ENCODE measurements around the gene AHCY. TPM values are rescaled to one million over a fixed set of nuclear protein-coding genes. Genes with fewer than 3 reads are reported as not detected.
"Not testable (repeated sequence)": the region's sequence is repeated elsewhere in the genome, so short reads cannot be mapped to it uniquely, and the experiment has no call there.

AHCY gene
- total and polyA plus RNA-seq, 7 experiments from 2014 or later = 19.1 to 62.9 (median 24.6) TPM

DNA sequence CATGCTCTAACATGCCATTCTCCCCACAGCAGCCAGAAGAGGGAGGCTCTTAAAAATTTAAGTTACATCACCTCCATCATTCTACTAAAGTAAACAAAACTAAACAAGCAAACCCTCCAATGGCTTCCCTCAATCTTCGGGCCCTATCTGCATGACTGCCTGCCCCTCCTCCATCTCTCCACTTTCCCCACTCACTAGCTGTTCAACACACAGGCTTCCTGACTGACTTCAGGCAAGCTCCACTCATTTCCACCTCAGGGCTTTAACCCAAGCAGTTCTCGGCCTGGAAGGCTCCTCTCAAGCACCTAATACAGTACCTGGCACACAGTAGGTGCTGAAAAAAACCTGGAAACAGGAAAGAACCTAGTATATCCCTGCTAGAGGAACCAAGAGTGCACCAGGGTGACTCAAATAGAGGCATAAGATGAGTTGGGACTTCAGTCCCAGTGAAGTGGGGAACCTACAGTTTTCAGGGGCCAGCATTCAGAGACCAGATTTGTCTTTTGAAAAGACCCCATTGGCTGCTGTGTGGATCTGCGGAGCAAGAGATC, 2.8 kb downstream of the AHCY start:
- ATAC-seq (no peak), DNase-seq (no peak)
- Mint-ChIP-seq H3K36me3 (peaks cover 4 to 10% (median 7%) of the 10 kb centered on the region in 5 donors), H3K27ac (no peak overlapping the region), H3K9me3 (no peaks in the 10 kb centered on the region), H3K4me1 (peaks cover 7 to 32% (median 14%) of the 10 kb centered on the region in 7 donors), H3K4me3 (no peak overlapping the region), H3K27me3 (no peaks in the 10 kb centered on the region)
- ChIA-PET CTCF (interaction anchor here (1.3 to 4.2 kb wide), 2 partner anchors 13 to 222 kb away, joined by 3 to 22 read pairs; no protein-coding TSS in a partner anchor), POLR2A (no interaction called here)
- Histone ChIP-seq H3K27me3 (ENCODE audit: control insufficient read depth in 2 of 2, insufficient read depth in 2 of 2, low read length in 2 of 2) (no peaks in the 10 kb centered on the region), H3K27ac (ENCODE audit: low read depth, low read length) (no peak overlapping the region), H3K4me3 (ENCODE audit: low read length) (no peak overlapping the region), H3K9me3 (ENCODE audit: control insufficient read depth in 2 of 3, low read length in 3 of 3) (no peaks in the 10 kb centered on the region), H3K4me1 (ENCODE audit: control insufficient read depth in 2 of 2, insufficient read depth in 2 of 2, low read length in 2 of 2) (peaks cover 3 to 6% of the 10 kb centered on the region in 2 donors), H3K36me3 (ENCODE audit: control insufficient read depth in 2 of 3, insufficient read depth in 3 of 3, low read length in 3 of 3) (peaks cover 0 to 3% (median 0%) of the 10 kb centered on the region in 3 experiments)
- intact Hi-C loops (cut with micrococcal nuclease) = loop anchor here in 1 of 2 donors (5.0 kb wide), 2 partner anchors 1242 to 1943 kb away; partner anchors contain the start of genes ASXL1 and ERGIC3

DNA sequence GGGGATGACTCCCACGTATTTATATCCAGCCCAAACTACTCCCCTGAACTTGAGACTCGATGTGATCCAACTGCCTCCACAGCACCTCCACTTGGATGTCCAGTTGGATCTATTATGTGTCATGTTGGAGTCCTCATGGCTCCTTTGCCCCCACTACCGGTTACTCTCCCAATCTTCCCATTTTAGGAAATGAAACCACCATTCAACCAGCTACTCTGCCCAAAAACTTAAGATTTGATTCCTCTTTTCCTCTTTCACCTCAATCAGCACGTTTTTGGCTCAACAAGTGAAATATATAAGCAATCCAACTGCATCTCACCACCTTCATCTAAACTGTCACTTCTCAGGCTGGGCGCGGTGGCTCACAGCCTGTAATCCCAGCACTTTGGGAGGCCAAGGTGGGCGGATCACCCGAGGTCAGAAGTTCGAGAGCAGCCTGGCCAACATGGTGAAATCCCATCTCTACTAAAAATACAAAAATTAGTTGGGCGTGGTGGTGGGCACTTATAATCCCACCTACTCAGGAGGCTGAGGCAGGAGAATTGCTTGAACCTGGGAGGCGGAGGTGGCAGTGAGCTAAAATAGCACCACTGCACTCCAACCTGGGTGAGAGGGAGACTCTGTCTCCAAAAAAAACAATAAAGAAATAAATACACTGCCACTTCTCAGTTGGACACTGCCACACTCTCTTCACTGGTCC, 3.4 kb downstream of the AHCY start:
- H3K4me1 Mint-ChIP-seq = peaks cover 7 to 32% (median 14%) of the 10 kb centered on the region in 7 donors
- H3K4me1 ChIP-seq (ENCODE audit: control insufficient read depth in 2 of 2, insufficient read depth in 2 of 2, low read length in 2 of 2) = peaks cover 3 to 6% of the 10 kb centered on the region in 2 donors
- CTCF ChIA-PET = interaction anchor here (1.3 to 4.2 kb wide), 2 partner anchors 13 to 223 kb away, joined by 3 to 22 read pairs; no protein-coding TSS in a partner anchor
- H3K4me3 Mint-ChIP-seq = no peak overlapping the region
- peaks cover 0 to 9% (median 0%) of the 10 kb centered on the region in 3 experiments for H3K36me3 ChIP-seq (ENCODE audit: control insufficient read depth in 2 of 3, insufficient read depth in 3 of 3, low read length in 3 of 3)
- intact Hi-C loops (cut with micrococcal nuclease) = loop anchor here in 1 of 2 donors (5.0 kb wide), 2 partner anchors 1243 to 1942 kb away; partner anchors contain the start of genes ASXL1 and ERGIC3
- ATAC-seq (no peak), DNase-seq (no peak)
- no peak overlapping the region for H3K27ac Mint-ChIP-seq
- no peaks in the 10 kb centered on the region for H3K9me3 ChIP-seq (ENCODE audit: control insufficient read depth in 2 of 3, low read length in 3 of 3)
- H3K27me3 ChIP-seq (ENCODE audit: control insufficient read depth in 2 of 2, insufficient read depth in 2 of 2, low read length in 2 of 2) = no peaks in the 10 kb centered on the region
- no peaks in the 10 kb centered on the region for H3K9me3 Mint-ChIP-seq
- no peak overlapping the region for H3K4me3 ChIP-seq (ENCODE audit: low read length)
- H3K36me3 Mint-ChIP-seq = peaks cover 4 to 10% (median 7%) of the 10 kb centered on the region in 5 donors
- H3K27me3 Mint-ChIP-seq = no peaks in the 10 kb centered on the region
- POLR2A ChIA-PET = no interaction called here
- no peak overlapping the region for H3K27ac ChIP-seq (ENCODE audit: low read depth, low read length)

- peaks cover 0 to 23% (median 0%) of the 10 kb centered on the region in 3 experiments for H3K36me3 ChIP-seq (ENCODE audit: control insufficient read depth in 2 of 3, insufficient read depth in 3 of 3, low read length in 3 of 3)
- POLR2A ChIA-PET; H3K27me3 ChIP-seq (ENCODE audit: control insufficient read depth in 2 of 2, insufficient read depth in 2 of 2, low read length in 2 of 2); DNase-seq; ATAC-seq; H3K27ac ChIP-seq (ENCODE audit: low read depth, low read length); H3K4me3 ChIP-seq (ENCODE audit: low read length); CTCF ChIA-PET; H3K27ac Mint-ChIP-seq; H3K27me3 Mint-ChIP-seq; intact Hi-C loops (cut with micrococcal nuclease); H3K9me3 Mint-ChIP-seq; H3K9me3 ChIP-seq (ENCODE audit: control insufficient read depth in 2 of 3, low read length in 3 of 3); H3K4me1 ChIP-seq (ENCODE audit: control insufficient read depth in 2 of 2, insufficient read depth in 2 of 2, low read length in 2 of 2); H3K4me3 Mint-ChIP-seq: not testable (repeated sequence)
- H3K4me1 Mint-ChIP-seq = peaks cover 7 to 24% (median 13%) of the 10 kb centered on the region in 7 donors
- peaks cover 9 to 15% (median 10%) of the 10 kb centered on the region in 5 donors for H3K36me3 Mint-ChIP-seq
Measured at GRCh38 chr20:34298294-34298784, 4.8 kb downstream of the AHCY start.

GRCh38 chr20:34296468-34296867, 6.7 kb downstream of the AHCY start:
- H3K27me3 Mint-ChIP-seq = no peaks in the 10 kb centered on the region
- H3K4me3 Mint-ChIP-seq = no peak overlapping the region
- ChIA-PET POLR2A (interaction anchor here (0.6 kb wide), 1 partner anchor 232 kb away, joined by 4 read pairs; no protein-coding TSS in a partner anchor), CTCF (interaction anchor here (1.8 kb wide), 1 partner anchor 16 kb away, joined by 9 read pairs; no protein-coding TSS in a partner anchor)
- H3K9me3 Mint-ChIP-seq = no peaks in the 10 kb centered on the region
- intact Hi-C loops (cut with micrococcal nuclease) = no loop called here
- peaks cover 0 to 36% (median 0%) of the 10 kb centered on the region in 3 experiments for H3K36me3 ChIP-seq (ENCODE audit: control insufficient read depth in 2 of 3, insufficient read depth in 3 of 3, low read length in 3 of 3)
- H3K4me1 ChIP-seq (ENCODE audit: control insufficient read depth in 2 of 2, insufficient read depth in 2 of 2, low read length in 2 of 2) = no peaks in the 10 kb centered on the region
- ATAC-seq = no peak
- H3K36me3 Mint-ChIP-seq = peaks cover 12 to 23% (median 13%) of the 10 kb centered on the region in 5 donors
- DNase-seq = no peak
- H3K4me3 ChIP-seq (ENCODE audit: low read length) = no peak overlapping the region
- no peak overlapping the region for H3K27ac ChIP-seq (ENCODE audit: low read depth, low read length)
- H3K27ac Mint-ChIP-seq = no peak overlapping the region
- H3K4me1 Mint-ChIP-seq = peaks cover 2 to 9% (median 4%) of the 10 kb centered on the region in 7 donors
- H3K9me3 ChIP-seq (ENCODE audit: control insufficient read depth in 2 of 3, low read length in 3 of 3) = no peaks in the 10 kb centered on the region
- no peaks in the 10 kb centered on the region for H3K27me3 ChIP-seq (ENCODE audit: control insufficient read depth in 2 of 2, insufficient read depth in 2 of 2, low read length in 2 of 2)

DNA sequence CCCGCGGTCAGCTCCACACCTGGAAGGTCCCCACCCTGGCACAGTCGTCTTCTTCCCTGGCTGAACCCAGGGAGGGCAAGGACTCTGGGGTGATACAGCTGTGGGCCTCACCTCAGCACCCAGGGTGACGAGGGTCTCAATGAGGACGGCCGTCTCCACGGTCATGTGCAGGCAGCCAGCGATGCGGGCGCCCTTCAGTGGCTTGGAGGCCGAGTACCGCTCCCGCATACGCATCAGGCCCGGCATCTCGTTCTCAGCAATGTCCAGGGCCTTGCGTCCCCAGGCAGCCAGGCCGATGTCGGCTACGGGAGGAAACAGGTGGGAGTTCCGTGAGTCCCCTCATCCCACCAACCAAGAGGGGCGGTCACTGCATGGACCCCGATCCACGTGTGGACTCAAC, 7.9 kb downstream of the AHCY start:
- H3K9me3 Mint-ChIP-seq = no peaks in the 10 kb centered on the region
- no peaks in the 10 kb centered on the region for H3K27me3 ChIP-seq (ENCODE audit: control insufficient read depth in 2 of 2, insufficient read depth in 2 of 2, low read length in 2 of 2)
- ATAC-seq (no peak), DNase-seq (no peak)
- intact Hi-C loops (cut with micrococcal nuclease) = no loop called here
- H3K27ac ChIP-seq (ENCODE audit: low read depth, low read length) = no peak overlapping the region
- peaks cover 0 to 7% (median 2%) of the 10 kb centered on the region in 7 donors for H3K4me1 Mint-ChIP-seq
- H3K9me3 ChIP-seq (ENCODE audit: control insufficient read depth in 2 of 3, low read length in 3 of 3) = no peaks in the 10 kb centered on the region
- peaks cover 0 to 48% (median 0%) of the 10 kb centered on the region in 3 experiments for H3K36me3 ChIP-seq (ENCODE audit: control insufficient read depth in 2 of 3, insufficient read depth in 3 of 3, low read length in 3 of 3)
- no peaks in the 10 kb centered on the region for H3K4me1 ChIP-seq (ENCODE audit: control insufficient read depth in 2 of 2, insufficient read depth in 2 of 2, low read length in 2 of 2)
- peaks cover 14 to 32% (median 22%) of the 10 kb centered on the region in 5 donors for H3K36me3 Mint-ChIP-seq
- no peak overlapping the region for H3K27ac Mint-ChIP-seq
- no peak overlapping the region for H3K4me3 Mint-ChIP-seq
- H3K4me3 ChIP-seq (ENCODE audit: low read length) = no peak overlapping the region
- POLR2A ChIA-PET = interaction anchor here (0.6 kb wide), 1 partner anchor 445 kb away, joined by 3 read pairs; no protein-coding TSS in a partner anchor
- H3K27me3 Mint-ChIP-seq = no peaks in the 10 kb centered on the region
- CTCF ChIA-PET = no interaction called here

GRCh38 chr20:34294563-34294962, 8.6 kb downstream of the AHCY start:
- Histone ChIP-seq H3K27ac (ENCODE audit: low read depth, low read length) (no peak overlapping the region), H3K4me3 (ENCODE audit: low read length) (no peak overlapping the region), H3K36me3 (ENCODE audit: control insufficient read depth in 2 of 3, insufficient read depth in 3 of 3, low read length in 3 of 3) (peaks cover 0 to 54% (median 0%) of the 10 kb centered on the region in 3 experiments), H3K9me3 (ENCODE audit: control insufficient read depth in 2 of 3, low read length in 3 of 3) (no peaks in the 10 kb centered on the region), H3K27me3 (ENCODE audit: control insufficient read depth in 2 of 2, insufficient read depth in 2 of 2, low read length in 2 of 2) (no peaks in the 10 kb centered on the region), H3K4me1 (ENCODE audit: control insufficient read depth in 2 of 2, insufficient read depth in 2 of 2, low read length in 2 of 2) (no peaks in the 10 kb centered on the region)
- Mint-ChIP-seq H3K36me3 (peaks cover 14 to 40% (median 28%) of the 10 kb centered on the region in 5 donors), H3K4me3 (no peak overlapping the region), H3K9me3 (no peaks in the 10 kb centered on the region), H3K27me3 (no peaks in the 10 kb centered on the region), H3K27ac (no peak overlapping the region), H3K4me1 (peaks cover 0 to 7% (median 2%) of the 10 kb centered on the region in 7 donors)
- POLR2A ChIA-PET = interaction anchor here (0.5 to 0.6 kb wide), 2 partner anchors 56 to 446 kb away, joined by 3 to 4 read pairs; no protein-coding TSS in a partner anchor
- DNase-seq (no peak), ATAC-seq (no peak)
- intact Hi-C loops (cut with micrococcal nuclease) = no loop called here
- CTCF ChIA-PET = no interaction called here

Measured in naive thymus-derived CD4-positive, alpha-beta T cell (primary cell).